ENCODE data around the gene YKT6.

Gene YKT6

DNA sequence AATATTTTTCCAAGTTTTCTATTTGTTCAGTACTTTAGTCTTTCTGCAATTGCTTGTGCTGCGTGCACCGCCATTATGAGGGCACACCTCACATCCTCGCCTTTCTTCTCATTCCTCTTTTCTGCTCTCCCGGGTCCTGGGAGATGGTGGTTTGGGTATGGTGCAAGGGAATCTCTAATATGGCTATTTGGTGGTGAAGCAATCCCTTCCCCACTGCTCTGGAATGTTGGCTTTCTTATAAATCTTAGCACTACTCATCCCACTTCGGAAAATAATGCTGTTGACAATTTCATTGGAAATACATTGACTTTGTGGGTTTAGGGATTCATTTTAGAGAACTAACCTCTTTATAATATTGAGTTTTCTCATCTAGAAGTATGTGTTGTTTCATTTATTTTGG lies 9.6 kb upstream of the YKT6 start:
- TF ChIP-seq EP300 (IDR thresholded peaks at IDR 0.05; ENCODE audit: borderline replicate concordance) (no peak), TAF1 (IDR thresholded peaks at IDR 0.05; ENCODE audit: low read depth) (no peak), ZBTB7A (IDR thresholded peaks at IDR 0.05; ENCODE audit: low read depth) (no peak), TEAD4 (IDR thresholded peaks at IDR 0.05) (no peak), CREB1 (IDR thresholded peaks at IDR 0.05; ENCODE audit: low read depth) (no peak)
- TF ChIP-seq, protein P1, sequence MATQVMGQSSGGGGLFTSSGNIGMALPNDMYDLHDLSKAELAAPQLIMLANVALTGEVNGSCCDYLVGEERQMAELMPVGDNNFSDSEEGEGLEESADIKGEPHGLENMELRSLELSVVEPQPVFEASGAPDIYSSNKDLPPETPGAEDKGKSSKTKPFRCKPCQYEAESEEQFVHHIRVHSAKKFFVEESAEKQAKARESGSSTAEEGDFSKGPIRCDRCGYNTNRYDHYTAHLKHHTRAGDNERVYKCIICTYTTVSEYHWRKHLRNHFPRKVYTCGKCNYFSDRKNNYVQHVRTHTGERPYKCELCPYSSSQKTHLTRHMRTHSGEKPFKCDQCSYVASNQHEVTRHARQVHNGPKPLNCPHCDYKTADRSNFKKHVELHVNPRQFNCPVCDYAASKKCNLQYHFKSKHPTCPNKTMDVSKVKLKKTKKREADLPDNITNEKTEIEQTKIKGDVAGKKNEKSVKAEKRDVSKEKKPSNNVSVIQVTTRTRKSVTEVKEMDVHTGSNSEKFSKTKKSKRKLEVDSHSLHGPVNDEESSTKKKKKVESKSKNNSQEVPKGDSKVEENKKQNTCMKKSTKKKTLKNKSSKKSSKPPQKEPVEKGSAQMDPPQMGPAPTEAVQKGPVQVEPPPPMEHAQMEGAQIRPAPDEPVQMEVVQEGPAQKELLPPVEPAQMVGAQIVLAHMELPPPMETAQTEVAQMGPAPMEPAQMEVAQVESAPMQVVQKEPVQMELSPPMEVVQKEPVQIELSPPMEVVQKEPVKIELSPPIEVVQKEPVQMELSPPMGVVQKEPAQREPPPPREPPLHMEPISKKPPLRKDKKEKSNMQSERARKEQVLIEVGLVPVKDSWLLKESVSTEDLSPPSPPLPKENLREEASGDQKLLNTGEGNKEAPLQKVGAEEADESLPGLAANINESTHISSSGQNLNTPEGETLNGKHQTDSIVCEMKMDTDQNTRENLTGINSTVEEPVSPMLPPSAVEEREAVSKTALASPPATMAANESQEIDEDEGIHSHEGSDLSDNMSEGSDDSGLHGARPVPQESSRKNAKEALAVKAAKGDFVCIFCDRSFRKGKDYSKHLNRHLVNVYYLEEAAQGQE (IDR thresholded peaks at IDR 0.05; ENCODE audit: low read depth) = no peak

DNA sequence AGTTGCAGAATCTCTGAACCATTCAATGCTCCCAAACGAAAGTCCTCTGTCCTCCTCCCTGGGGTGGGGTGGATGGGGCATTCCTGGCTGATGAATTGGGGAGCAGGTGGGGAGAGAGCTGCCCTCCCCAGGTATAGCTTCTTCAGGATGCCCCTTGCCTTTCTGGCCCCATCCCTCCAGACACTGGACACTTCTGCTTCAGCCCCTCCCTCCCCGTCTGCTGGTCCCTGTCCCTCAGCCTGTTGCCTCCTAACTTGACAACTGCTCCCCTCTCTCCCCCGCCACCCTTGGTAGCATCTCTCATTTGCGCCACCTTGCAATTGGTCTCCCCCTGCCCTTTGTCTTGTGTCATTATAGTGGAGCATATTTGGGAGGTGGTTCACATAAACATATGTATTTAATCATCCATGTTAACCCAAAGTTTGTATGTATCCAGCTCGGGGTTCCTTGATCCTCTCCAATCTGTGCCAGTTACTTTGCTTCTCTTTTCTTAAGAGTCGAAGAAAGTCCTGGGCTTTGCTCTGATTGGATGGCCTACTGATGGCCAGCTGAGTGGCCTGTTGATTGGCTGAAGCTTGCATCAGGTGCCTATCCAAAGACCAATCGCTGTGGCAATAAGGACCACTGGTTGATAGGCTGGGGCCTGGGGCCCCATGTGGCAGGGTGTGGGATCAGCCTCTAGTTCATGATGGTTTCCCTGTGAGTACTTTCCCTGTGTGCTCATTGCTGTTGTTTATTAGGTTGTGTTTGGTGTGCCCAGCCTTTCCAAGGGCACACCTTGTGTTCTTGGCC lies 7.6 kb upstream of the YKT6 start:
- TF ChIP-seq, protein P2, sequence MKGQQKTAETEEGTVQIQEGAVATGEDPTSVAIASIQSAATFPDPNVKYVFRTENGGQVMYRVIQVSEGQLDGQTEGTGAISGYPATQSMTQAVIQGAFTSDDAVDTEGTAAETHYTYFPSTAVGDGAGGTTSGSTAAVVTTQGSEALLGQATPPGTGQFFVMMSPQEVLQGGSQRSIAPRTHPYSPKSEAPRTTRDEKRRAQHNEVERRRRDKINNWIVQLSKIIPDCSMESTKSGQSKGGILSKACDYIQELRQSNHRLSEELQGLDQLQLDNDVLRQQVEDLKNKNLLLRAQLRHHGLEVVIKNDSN (IDR thresholded peaks at IDR 0.05) = 0 out of 2 replicates have a peak, but pooled peaks have one; percentile 26
- TF ChIP-seq EGR1 (IDR thresholded peaks at IDR 0.05) = no peak

DNA sequence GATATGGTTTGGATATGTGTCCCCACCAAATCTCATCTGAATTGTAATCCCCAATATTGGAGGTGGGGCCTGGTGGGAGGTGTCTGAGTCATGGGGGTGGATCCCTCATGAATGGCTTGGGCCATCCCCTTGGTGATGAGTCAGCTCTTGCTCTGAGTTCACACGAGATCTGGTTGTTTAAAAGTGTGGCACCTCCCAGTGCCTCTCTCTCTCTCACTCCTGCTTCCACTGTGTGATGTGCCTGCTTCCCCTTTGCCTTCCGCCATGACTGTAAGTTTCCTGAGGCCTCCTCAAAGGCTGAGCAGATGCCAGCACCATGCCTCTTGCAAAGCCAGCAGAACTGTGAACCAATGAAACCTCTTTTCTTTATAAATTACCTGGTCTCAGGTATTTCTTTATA lies 6.7 kb upstream of the YKT6 start:
- TF ChIP-seq YY1 (IDR thresholded peaks at IDR 0.05; ENCODE audit: low read depth) (no peak), EGR1 (IDR thresholded peaks at IDR 0.05) (no peak), CREB1 (IDR thresholded peaks at IDR 0.05; ENCODE audit: low read depth) (no peak), EP300 (IDR thresholded peaks at IDR 0.05; ENCODE audit: borderline replicate concordance) (no peak), TCF12 (IDR thresholded peaks at IDR 0.05; ENCODE audit: low read depth) (no peak), RAD21 (IDR thresholded peaks at IDR 0.05; ENCODE audit: low read depth) (no peak), FOXM1 (IDR thresholded peaks at IDR 0.05; ENCODE audit: borderline replicate concordance, low read depth) (no peak), TAF1 (IDR thresholded peaks at IDR 0.05; ENCODE audit: low read depth) (no peak), CEBPB (IDR thresholded peaks at IDR 0.05) (no peak), TEAD4 (IDR thresholded peaks at IDR 0.05) (no peak), ZBTB7A (IDR thresholded peaks at IDR 0.05; ENCODE audit: low read depth) (no peak), NFIC (IDR thresholded peaks at IDR 0.05) (no peak)
- TF ChIP-seq, protein P3, sequence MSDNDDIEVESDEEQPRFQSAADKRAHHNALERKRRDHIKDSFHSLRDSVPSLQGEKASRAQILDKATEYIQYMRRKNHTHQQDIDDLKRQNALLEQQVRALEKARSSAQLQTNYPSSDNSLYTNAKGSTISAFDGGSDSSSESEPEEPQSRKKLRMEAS (IDR thresholded peaks at IDR 0.05) = no peak
- TF ChIP-seq, protein P2 (IDR thresholded peaks at IDR 0.05) = no peak
- TF ChIP-seq, protein P1 (IDR thresholded peaks at IDR 0.05; ENCODE audit: low read depth) = no peak

DNA sequence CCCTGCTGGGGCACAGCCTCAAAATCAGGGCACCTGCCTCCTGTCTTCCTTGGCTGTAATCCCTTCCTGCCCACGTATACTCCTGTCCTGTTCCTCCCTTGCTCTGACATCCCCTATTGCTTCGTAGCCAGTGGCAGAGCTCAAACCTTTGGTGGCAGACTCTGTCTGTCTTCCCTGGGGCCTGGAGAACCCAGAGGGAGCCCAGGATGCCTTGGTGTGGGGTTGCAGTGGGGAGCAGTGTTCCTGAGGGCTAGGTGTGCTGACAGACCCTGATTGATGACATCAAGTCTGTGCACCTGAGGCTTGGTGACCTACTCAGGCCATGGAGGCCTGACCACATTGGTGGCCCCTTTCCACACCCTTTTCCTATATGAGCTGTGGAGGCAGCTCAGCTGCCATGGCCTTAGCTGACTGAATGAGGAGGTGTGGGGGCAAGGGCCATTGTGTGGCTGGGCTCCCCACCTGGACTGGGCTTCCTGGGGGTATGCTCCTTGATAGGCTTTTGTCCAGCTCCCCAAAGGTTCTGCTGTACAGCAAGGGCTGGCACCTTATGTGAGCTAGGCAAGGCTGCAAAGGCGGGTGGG lies 6.1 kb upstream of the YKT6 start:
- TF ChIP-seq ZBTB7A (IDR thresholded peaks at IDR 0.05; ENCODE audit: low read depth) = no peak
- no peak for TF ChIP-seq NFIC (IDR thresholded peaks at IDR 0.05)
- TF ChIP-seq YY1 (IDR thresholded peaks at IDR 0.05; ENCODE audit: low read depth) = no peak
- no peak for TF ChIP-seq CREB1 (IDR thresholded peaks at IDR 0.05; ENCODE audit: low read depth)
- TF ChIP-seq TCF12 (IDR thresholded peaks at IDR 0.05; ENCODE audit: low read depth) = no peak
- TF ChIP-seq TEAD4 (IDR thresholded peaks at IDR 0.05) = no peak
- TF ChIP-seq EP300 (IDR thresholded peaks at IDR 0.05; ENCODE audit: borderline replicate concordance) = no peak
- no peak for TF ChIP-seq RAD21 (IDR thresholded peaks at IDR 0.05; ENCODE audit: low read depth)
- TF ChIP-seq, protein P3 (IDR thresholded peaks at IDR 0.05) = no peak
- no peak for TF ChIP-seq FOXM1 (IDR thresholded peaks at IDR 0.05; ENCODE audit: borderline replicate concordance, low read depth)
- TF ChIP-seq, protein P2 (IDR thresholded peaks at IDR 0.05) = no peak
- no peak for TF ChIP-seq EGR1 (IDR thresholded peaks at IDR 0.05)
- no peak for TF ChIP-seq CEBPB (IDR thresholded peaks at IDR 0.05)
- TF ChIP-seq, protein P1 (IDR thresholded peaks at IDR 0.05; ENCODE audit: low read depth) = no peak
- TF ChIP-seq TAF1 (IDR thresholded peaks at IDR 0.05; ENCODE audit: low read depth) = no peak

Measured in Ishikawa (cell line).